H1 (cell line): ENCODE results near the gene SHISA9. TPM values are rescaled to one million over a fixed set of nuclear protein-coding genes. Genes with fewer than 3 reads are reported as not detected.

ENCODE experiments used
- CBX5 ChIP-seq: fragments of 300-800, 300-1000 bp; sonication (generic); IDR thresholded peaks from 2 replicates; pipeline ENCODE4 v1.7.1; 2016; ENCODE audit warnings: antibody characterized with exemption, low read length, low read depth
- CHD7 ChIP-seq: fragments of 300-600 bp; sonication (generic); IDR thresholded peaks from 2 replicates; pipeline ENCODE4 v1.7.1; 2012; ENCODE audit warnings: low read length, moderate library complexity, mild to moderate bottlenecking, inconsistent platforms; ENCODE audit not compliant: insufficient replicate concordance
- CTBP2 ChIP-seq: IDR thresholded peaks from 2 replicates; pipeline ENCODE4 v1.7.0; 2011; ENCODE audit warnings: borderline replicate concordance, mild to moderate bottlenecking, moderate library complexity, mixed read lengths, low read length; ENCODE audit not compliant: insufficient read depth, insufficient read length
- FOSL1 ChIP-seq: IDR thresholded peaks from 2 replicates; pipeline ENCODE4 v1.6.1; 2011; ENCODE audit warnings: mild to moderate bottlenecking, low read depth, low read length, moderate library complexity; ENCODE audit not compliant: insufficient read depth
- POU5F1 ChIP-seq: IDR thresholded peaks from 2 replicates; pipeline ENCODE4 v1.6.1; 2011; ENCODE audit warnings: low read depth, mild to moderate bottlenecking, low read length, moderate library complexity
- RAD21 ChIP-seq, 2 experiments: IDR thresholded peaks in 1 of 2; conservative IDR thresholded peaks in 1 of 2; 2 replicates each; pipeline ENCODE4 v1.6.1; 2011; ENCODE audit warnings: low read depth in 2 of 2, low read length in 2 of 2, improper control_type of control experiment in 1 of 2, inconsistent platforms in 1 of 2, mild to moderate bottlenecking in 1 of 2, moderate library complexity in 1 of 2
- SUZ12 ChIP-seq: fragments of 200-600 bp; sonication (generic); IDR thresholded peaks from 2 replicates; pipeline ENCODE4 v1.6.1; 2012; ENCODE audit warnings: mild to moderate bottlenecking, inconsistent platforms, low read length, moderate library complexity, mixed read lengths
- TCF12 ChIP-seq: IDR thresholded peaks from 2 replicates; pipeline ENCODE4 v1.6.1; 2011; ENCODE audit warnings: low read depth, mild to moderate bottlenecking, low read length
- polyA plus RNA-seq, 7 experiments: library from polyadenylated mRNA; depleted of rRNA in 3 of 7; stranded (reverse) in 5 of 7; unstranded in 2 of 7; fragments of >200 nt in 5 of 7; fragments of 200-250 nt in 2 of 7; gene quantifications; 1 replicate in 5 of 7; 2 replicates in 1 of 7; 4 replicates in 1 of 7; pipeline versions ENCODE4 v1.2.1 to v1.2.3, GENCODE V29; 2011 to 2013; ENCODE audit warnings: missing spikeins in 2 of 7, mixed read lengths in 2 of 7
- total RNA-seq: library from RNA; stranded (reverse); fragmentation: NEBNext Ultra II Directional; extraction: Animal tissue kit (Norgen Biotek cat#: 25700); gene quantifications from 2 replicates; pipeline ENCODE4 v1.2.1, GENCODE V29; 2021
- TF ChIP-seq, protein P1 (sequence below): IDR thresholded peaks from 2 replicates; pipeline ENCODE4 v1.6.1; 2011; ENCODE audit warnings: low read depth, mild to moderate bottlenecking, low read length; ENCODE audit not compliant: insufficient read depth

SHISA9 gene
- total and polyA plus RNA-seq, 2 of the 8 experiments (the other 6 are each of a cell fraction or from before 2014, with no cell fraction given), result 25.6 to 39.8 TPM

DNA sequence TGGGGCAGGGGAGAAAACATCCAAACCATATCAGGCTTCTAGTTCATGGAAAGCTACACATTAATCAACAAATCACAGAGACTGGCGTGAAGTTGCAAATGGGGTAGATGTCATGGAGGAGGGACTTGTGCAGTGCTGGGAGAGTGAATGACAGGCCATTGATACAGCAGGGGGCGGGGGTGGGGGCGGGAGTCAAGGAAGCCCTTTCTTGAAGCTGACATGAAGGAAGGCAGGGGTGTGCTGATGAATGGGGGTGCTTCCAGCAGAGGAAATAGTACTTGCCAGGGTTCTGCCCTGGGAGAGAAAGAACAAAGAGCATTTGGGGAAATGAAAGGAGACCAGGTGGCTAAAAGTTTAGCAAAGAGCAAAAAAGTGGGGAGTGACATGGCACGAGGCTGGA, 269.9 kb downstream of the SHISA9 start (continued):
- TF ChIP-seq CHD7 (no peak), CTBP2 (no peak), SUZ12 (no peak), CBX5 (no peak), TCF12 (no peak), RAD21 (IDR thresholded peaks at IDR 0.05 in 1 of 2, conservative IDR thresholded peaks at IDR 0.05 in 1 of 2; ENCODE audit: low read depth in 2 of 2, low read length in 2 of 2) (no peak), POU5F1 (no peak), FOSL1 (no peak)
- TF ChIP-seq, protein P1, sequence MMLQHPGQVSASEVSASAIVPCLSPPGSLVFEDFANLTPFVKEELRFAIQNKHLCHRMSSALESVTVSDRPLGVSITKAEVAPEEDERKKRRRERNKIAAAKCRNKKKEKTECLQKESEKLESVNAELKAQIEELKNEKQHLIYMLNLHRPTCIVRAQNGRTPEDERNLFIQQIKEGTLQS, result no peak
